Stimulated activated CD4-positive, alpha-beta T cell treated with anti-CD3 and anti-CD28 coated beads, Interleukin-4, amount 100 ng/mL, for 4 hours (primary cell): ENCODE results near the gene CCL4.
"Not testable (repeated sequence)": the region's sequence is repeated elsewhere in the genome, so short reads cannot be mapped to it uniquely, and the experiment has no call there.

Experiments
- DNase-seq, 2 experiments: peaks; one replicate each; pipeline ENCODE4 v3.0.0-alpha.2; 2020

CCL4 gene

DNA sequence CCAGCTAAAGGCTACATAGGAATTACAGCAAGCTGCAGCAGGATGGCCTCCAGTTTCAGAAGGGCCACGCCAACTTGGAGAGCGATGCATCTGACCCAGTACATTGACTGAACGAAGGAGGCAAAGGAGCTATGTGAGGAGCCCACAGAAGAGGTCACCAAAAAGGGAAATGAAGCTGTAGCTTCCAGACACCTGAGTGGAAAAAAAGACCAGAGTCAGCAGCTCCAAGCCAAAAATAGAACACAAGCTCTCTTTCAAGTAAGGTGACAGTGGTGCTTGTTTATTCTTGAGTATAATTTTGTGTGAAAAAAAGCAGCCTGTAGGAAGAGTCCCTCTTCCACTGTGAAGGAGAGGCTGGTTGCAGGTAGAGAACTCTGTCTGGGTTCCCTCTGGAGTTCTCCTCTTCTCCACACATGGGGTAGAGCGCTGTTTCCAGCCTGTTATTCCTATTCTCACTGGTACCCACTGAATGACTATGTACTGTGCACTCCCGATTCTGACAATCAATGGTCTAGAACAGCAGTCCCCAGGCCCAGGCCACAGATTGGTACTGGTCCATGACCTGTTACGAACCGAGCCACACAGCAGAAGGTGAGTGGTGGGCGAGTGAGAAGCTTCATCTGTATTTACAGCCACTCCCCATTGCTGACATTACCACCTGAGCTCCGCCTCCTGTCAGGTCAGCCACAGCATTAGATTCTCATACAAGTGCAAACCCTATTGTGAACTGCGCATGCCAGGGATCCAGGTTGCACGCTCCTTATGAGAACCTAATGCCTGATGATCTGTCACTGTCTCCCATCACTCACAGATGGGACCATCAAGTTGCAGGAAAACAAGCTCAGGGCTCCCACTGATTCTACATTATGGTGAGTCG is 15.1 kb downstream of the CCL4 start:
- no peak for DNase-seq

DNA sequence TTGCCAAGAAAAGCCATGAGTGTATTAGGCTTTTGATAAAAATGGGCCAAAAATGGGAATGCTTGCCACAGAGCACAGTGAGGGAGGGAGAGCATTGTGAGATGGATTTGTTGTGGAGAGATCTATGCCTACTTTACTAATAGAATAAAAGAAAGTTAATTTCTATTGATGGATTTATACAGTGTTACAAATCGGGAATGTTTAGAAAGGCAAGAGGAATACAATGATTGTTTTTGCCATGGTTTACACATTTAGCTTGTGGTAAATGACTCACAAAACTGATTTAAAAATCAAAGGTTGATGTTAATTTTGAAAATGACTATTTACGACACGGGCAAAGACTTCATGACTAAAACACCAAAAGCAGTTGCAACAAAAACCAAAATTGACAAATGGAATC is 16.6 kb downstream of the CCL4 start:
- DNase-seq = no peak

- DNase-seq = not testable (repeated sequence)
Observed at GRCh38 chr17:36121099-36121498, 17.5 kb downstream of the CCL4 start.

DNA sequence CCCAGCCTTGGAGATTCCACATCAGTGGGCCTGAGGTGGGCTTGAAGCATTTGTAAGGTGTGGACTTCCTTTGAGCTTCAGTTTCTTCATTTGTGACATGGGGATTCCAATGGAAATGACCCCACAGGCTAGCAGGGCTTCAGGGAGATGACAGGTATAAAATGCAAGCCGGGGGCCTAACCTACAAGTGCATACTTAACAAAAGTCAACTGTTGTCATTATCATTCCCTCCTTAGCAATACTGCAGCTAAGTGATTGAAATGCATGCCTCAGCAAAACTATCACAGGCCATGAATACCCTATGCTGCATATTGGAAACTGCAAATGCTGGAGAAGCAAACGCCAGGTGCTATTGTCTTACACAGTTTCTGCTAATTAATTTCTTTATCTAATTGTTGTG is 19.8 kb downstream of the CCL4 start:
- DNase-seq = no peak

DNA sequence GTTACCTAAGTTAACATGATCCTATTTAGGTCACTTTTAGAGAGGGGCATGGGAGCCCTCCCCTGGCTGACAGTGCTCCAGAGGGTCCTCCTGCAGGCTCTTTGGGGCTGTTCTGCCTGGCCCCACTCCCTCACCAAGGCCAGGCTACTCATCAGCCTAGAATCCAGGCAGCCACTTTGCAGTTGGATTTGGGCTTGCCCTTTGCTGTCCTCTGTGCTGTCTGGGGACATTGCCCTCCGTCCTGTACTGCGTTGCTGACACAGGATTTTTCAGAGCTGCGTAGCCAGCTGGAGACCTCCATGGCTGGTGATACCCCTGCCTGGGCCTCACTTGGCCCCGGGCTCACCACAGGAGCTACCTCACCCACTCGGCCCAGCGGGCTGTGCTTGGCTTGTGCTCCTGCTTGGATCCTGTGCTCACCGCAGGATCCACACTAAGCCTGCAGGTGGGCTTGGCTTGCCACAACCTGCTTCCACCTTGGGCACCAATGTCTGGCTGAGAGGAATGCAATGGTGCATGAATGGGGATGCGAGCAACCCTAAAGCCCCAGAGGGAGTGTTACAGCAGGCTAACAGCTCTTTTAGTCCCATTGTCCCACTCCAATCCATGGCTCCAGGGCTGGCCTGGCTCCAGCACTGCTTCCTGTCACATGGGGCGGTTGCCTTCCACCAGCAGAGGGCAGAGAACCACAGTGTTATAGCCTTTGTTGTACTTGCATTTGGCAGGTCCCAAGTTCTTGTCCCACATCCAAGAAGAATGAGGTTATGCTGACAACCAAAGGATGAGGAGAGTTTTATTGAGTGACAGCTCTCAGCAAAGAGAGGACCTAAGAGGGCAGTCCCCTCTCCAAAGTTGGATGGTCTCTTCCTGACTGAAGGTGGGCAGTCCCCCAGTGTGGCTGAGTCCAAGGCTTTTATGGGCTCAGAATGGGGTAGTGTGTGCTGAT is 21.5 kb downstream of the CCL4 start:
- no peak for DNase-seq

DNA sequence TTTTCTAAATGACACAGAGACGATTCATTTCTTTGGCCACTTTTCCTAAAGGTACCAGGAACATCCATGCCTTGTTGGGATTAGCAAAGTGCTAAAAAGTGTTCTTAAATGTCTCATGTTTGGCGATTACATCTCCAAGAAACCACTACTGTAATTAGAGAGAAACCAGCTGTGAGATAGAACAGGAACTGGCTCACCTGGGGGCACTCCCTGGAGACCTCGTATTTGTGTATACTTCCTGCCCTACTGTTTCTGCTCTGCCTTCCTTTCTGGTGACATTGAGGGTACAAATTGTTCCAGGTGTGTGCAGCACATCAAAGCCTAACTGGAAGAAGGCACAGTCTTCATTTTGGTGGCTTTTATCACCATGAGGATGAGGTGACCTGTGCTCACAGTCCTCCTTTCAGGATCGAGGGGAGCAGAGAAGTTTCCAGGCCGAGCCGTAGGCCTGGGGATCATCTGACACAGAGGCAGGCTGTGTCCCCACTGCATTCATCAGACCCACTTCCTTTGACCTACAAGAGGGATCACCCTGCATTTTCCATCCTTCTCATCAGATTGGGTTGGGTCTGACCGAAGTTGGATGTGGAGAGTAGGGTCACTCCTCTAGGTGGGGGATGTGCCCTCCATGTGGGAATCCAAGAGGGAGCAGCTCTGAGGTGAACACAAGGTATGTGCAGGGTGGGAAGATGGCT is 23.7 kb downstream of the CCL4 start:
- no peak for DNase-seq

GRCh38 chr17:36127911-36128310 is 24.3 kb downstream of the CCL4 start:
- DNase-seq = no peak

DNA sequence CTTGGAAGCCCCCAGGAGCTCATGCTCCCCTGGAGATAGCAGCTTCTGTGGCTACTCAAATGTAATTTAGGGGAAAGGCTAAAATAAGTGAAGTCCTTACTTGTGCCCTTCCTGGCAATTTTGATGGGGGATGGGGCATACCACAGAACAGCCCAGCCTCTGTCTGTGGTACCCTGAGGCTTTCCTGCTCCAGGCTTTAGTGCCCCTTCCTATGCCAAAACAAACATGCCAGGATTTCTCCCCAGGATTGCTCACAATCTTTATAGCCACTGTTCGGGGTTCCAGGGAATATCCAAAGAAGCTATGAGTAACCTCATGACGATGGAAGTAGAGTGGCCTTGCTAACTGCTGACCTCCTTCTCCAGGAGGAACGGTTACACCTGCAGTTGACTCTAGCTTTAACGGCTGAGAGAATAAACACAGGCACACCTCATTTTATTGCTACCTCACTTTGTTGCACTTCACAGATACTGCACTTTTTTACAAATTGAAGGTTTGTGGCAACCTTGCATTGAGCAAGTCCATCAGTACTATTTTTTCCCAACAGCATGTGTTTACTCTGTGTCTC is 24.9 kb downstream of the CCL4 start:
- no peak for DNase-seq

DNA sequence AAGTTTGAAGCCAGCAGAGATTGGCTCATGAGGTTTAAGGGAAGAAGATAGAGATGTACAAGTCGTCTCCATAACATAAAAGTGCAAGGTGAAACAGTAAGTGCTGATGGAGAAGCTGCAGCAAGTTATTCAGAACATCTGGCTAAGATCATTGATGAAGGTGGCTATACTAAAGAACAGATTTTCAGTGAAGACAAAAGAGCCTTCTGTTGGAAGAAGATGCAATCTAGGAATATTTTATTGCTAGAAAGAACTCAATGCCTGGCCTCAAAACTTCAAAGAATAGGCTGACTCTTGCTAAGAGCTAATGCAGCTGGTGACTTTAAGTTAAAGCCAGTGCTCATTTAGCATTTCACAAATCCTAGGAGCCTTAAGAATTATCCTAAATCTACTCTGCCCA is 26.0 kb downstream of the CCL4 start:
- no peak for DNase-seq

- DNase-seq = no peak
Observed at GRCh38 chr17:36130346-36130745, 26.7 kb downstream of the CCL4 start.

DNA sequence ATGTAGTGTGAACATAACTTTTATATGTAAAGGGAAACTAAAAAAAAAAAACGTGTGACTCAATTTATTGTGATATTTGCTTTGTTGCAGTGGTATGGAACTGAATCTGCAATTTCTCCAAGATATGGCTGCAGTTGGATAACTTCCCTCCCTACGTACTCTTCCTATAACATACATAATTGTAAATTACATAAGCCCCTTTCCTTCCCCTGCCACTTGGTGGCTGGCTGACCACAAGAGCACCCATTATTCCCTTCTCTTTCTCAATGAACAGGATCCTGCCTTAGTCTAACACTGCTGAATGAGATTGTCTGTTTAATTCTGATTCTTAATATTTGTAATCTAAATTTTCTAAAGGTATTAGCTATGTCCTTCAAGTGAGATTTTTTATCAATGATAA is 27.8 kb downstream of the CCL4 start:
- DNase-seq = no peak

GRCh38 chr17:36131931-36132330 is 28.3 kb downstream of the CCL4 start:
- no peak for DNase-seq

- DNase-seq = no peak
Observed at GRCh38 chr17:36132421-36132831, 28.8 kb downstream of the CCL4 start.

DNA sequence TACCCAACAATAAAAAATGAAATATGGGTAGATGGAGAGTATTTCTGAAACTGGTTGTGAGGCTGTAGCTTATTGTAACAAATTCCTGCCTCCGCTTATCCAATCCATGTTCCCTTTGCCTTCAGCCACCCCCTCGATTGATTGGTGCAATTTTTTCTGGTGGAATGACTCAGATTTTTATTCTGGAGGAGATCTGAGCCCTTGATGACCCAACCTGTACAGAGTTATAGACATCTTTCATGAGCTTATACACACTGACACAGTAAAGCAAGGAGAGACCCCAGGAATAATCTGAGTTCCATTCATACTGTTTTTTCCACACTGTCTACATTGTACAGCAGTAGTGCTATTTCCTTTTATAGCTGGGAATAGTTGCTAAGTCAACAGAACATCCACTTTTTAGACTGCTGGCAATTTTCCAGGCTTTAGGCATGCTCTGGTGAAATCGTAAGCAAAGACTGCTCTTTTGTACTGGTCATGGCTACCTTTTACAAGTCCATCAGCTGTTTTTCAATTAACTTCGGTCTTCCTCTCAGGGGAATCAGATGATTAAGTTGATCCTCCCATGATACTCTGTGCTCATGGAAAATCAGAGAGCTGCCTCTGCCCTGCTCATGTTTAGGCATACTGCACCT is 30.1 kb downstream of the CCL4 start:
- no peak for DNase-seq

- DNase-seq = no peak
Observed at GRCh38 chr17:36135465-36135864, 31.8 kb downstream of the CCL4 start.

GRCh38 chr17:36136036-36136435 is 32.4 kb downstream of the CCL4 start:
- DNase-seq = no peak

DNA sequence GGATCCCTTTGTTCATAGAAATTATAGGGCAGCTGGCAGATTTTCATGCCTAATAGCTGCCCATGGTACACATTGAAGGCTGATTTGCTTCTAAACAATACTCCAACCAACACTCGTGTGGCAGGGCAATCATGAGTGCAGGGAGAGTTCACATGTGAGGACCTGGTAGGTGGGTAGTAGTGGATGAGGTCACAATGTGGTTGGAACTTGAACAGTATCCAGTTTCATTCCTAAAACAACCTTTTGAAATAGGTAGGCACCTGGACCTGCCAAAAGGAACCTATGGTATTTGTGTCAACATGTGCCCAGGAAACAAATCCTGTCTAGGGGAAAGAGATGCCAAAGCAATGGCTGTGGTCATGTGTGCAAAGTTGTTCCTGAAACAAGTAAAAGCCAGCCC is 32.8 kb downstream of the CCL4 start:
- DNase-seq = no peak

DNA sequence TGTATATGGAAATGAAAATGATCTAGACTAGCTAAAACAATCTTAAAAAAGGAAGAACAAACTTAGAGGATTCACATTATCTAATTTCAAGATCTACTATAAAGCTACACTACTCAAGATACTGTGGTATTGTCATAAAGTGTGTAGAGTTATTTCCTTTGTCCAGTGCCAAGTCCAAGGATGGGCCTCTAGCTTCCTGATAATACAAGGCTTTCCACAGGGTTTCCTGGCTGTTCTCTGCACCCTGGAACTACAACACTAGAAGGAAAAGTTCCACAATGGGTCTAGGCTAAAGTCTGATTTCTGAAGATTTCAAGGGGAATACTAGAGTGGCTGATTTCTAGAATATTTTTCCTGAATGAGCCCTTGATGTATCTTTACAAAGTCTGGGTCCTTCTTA is 38.6 kb downstream of the CCL4 start:
- DNase-seq = no peak

- DNase-seq = no peak
Observed at GRCh38 chr17:36142806-36143205, 39.2 kb downstream of the CCL4 start.

DNA sequence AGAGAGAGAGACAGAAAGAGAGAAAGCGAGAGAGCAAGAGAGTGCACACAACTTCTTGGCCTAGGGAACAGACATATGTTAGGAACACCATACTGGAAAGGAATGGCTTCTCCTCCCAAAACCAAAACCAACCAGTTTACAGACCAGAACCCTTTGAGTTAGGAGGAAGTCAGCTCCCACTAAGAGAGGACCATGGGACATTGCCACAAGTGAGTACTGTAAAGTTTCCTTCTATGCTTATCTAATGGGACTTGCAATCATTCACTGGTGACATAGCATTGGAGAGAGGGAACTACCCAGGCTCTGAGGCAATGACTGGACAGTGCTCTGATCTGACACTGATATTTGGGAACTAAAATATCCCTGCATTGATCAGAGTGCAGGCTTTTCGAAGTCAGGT is 40.4 kb downstream of the CCL4 start:
- DNase-seq = no peak

- DNase-seq = no peak
Observed at GRCh38 chr17:36144981-36145729, 41.5 kb downstream of the CCL4 start.

GRCh38 chr17:36147601-36148000 is 44.0 kb downstream of the CCL4 start:
- DNase-seq = no peak
